KOPT-K1 (cell line): ENCODE measurements around the gene TIGD6.
"Not testable (repeated sequence)": the region's sequence is repeated elsewhere in the genome, so short reads cannot be mapped to it uniquely, and the experiment has no call there.

Experiments
- H3K27ac ChIP-seq: fragments of 200-600 bp; sonication (generic); 2 replicates; pipeline ENCODE4 v1.5.1; 2016; ENCODE audit warnings: antibody characterized with exemption, mild to moderate bottlenecking, low read depth, low read length; ENCODE audit not compliant: poor library complexity, severe bottlenecking
- H3K36me3 ChIP-seq: fragments of 200-600 bp; sonication (generic); 2 replicates; pipeline ENCODE4 v1.5.1; 2017; ENCODE audit warnings: antibody characterized with exemption, mild to moderate bottlenecking, low read length, moderate library complexity; ENCODE audit not compliant: insufficient read depth
- H3K9me3 ChIP-seq: fragments of 200-600 bp; sonication (generic); 2 replicates; pipeline ENCODE4 v1.5.1; 2017; ENCODE audit warnings: antibody characterized with exemption, low read length, mild to moderate bottlenecking; ENCODE audit not compliant: insufficient read depth, poor library complexity, severe bottlenecking

The TIGD6 gene

DNA sequence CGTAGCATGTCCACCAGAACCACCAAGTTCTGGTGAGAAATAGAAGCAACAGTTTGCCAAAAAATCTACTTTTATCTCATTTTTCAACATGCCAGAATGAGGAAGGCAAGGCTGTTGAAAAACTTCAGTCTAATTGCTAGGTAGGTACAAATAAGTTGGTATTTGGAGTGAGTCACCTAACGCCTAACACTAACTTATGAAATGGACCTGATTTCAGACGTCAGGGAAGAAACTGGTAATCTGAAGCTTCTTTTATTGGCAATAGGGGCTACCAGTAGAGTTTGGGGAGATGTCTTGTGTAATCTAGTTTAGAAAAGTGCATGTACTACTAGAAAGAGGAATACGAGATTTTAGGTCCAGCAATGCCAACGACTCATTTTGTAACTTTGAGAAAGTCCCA lies 51.5 kb downstream of the TIGD6 start:
- Histone ChIP-seq H3K27ac (no peak overlapping the region), H3K9me3 (no peaks in the 10 kb centered on the region)

DNA sequence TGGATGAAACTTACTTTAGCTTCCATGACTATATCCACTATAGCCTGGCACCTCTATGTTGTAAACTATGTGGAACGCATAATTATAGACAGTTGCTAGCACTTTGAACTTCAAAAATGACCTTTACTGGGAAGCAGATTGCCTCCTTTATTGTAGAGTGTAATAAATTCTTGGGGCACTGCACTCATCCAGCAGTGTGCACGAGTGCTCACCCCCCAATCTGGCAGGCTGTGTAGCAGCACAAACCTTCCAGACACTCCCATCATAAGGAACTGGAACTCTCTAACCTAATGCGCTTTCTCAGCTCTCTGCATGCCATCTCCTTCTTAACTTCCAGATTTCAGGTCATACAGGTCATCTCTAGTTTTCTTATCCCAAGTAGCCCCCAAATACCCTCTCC lies 54.3 kb downstream of the TIGD6 start:
- Histone ChIP-seq H3K27ac (no peak overlapping the region), H3K9me3 (no peaks in the 10 kb centered on the region), H3K36me3 (no peaks in the 10 kb centered on the region)

More for the DNA sequence above, 51.5 kb downstream of the TIGD6 start:
- no peaks in the 10 kb centered on the region for H3K36me3 ChIP-seq

DNA sequence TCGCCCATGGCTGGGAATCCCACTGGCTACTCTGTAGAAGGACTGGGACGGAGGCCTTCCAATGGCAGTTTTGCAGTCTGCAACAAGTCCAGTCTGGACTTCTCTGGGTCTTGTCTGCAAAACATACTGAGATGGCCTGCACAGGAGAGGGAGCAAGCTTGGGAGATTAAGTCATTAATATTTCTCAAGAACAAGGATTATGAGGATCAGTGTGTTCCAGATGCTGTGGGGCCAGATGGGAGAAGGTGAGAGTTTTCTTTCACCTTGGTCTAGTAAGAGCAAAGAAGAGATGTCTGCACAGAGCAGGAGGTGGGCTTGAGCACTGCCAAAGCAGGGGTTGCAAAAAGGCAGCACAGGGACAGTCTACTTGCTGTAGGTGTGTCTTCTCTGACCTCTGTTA lies 55.8 kb downstream of the TIGD6 start, which contains the start of gene PDE6A:
Gene PDE6A, minus strand, starts transcription at position 128 of the 400 bp plus-strand sequence. Its CDS starts 120 bp downstream, at position 8.
- Histone ChIP-seq H3K27ac (no peak within 1 kb of the TSS), H3K9me3 (no peaks in the 10 kb centered on the region), H3K36me3 (no peaks in the 10 kb centered on the region)

DNA sequence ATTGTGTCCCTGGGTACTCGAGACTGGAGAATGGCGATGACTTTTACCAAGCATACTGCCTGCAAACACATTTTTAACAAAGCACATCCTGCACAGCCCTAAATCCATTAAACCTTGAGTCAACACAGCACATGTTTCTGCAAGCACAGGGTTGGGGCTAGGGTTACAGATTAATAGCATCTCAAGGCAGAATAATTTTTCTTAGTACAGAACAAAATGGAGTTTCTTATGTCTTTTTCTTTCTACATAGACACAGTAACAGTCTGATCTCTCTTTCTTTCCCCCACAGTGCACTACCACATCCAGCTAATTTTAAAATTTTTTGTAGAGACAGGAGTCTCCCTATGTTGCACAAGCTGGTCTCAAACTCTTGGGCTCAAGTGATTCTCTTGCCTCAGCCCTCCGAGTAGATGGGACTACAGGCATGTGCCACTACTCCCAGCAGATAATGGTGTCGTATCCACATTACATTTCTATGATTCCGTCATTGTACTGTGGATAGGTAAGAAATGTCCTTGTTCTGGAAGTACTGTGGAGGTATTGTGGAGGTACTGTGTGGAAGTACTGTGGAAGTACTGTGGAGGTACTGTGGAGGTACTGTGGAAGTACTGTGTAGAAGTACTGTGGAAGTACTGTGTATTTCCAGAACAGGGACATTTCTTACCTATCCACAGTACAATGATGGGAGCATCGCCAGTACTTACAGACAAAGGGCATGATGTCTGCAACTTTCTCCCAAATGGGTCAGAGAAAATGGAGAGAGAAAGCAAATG lies 57.1 kb downstream of the TIGD6 start:
- not testable (repeated sequence) for H3K27ac ChIP-seq, H3K9me3 ChIP-seq, H3K36me3 ChIP-seq
